EH (cell line): ENCODE measurements around the gene NUP133.
"Not testable (repeated sequence)": the region's sequence is repeated elsewhere in the genome, so short reads cannot be mapped to it uniquely, and the experiment has no call there.

Source experiments
- DNase-seq: peaks from one replicate; pipeline ENCODE4 v3.0.0-alpha.2; 2015; ENCODE audit warnings: low read depth

NUP133 gene

DNA sequence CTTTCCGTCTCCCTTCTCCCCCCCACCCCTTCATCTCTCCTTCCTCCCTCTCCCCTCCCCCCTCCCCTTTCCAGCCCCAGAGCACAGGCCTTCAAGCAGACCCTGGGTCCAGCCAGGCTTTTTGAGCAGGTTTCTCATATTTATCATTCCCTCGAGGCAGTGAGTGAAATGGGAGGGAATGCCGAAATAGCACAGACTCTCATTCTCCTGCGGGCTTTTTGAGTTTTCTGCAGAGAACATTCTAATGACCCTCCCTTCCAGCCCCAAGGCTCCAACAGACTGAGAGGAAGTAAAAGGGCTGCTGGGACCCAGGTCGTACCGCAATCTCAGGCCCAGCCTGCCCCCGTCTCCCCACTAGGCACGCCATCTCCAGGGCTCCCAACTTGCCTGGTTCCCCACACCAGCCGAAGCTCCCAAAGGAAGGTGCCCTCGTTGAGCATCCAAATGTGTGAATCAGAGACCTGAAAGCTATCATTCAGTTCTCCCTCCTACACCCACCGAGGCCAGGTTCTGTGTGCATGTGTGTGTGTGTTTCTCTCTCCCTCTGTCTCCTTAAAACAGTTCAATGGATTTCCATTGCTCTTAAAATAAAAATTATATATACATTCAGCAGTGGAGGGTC, 96.6 kb downstream of the NUP133 start:
- DNase-seq = no peak

DNA sequence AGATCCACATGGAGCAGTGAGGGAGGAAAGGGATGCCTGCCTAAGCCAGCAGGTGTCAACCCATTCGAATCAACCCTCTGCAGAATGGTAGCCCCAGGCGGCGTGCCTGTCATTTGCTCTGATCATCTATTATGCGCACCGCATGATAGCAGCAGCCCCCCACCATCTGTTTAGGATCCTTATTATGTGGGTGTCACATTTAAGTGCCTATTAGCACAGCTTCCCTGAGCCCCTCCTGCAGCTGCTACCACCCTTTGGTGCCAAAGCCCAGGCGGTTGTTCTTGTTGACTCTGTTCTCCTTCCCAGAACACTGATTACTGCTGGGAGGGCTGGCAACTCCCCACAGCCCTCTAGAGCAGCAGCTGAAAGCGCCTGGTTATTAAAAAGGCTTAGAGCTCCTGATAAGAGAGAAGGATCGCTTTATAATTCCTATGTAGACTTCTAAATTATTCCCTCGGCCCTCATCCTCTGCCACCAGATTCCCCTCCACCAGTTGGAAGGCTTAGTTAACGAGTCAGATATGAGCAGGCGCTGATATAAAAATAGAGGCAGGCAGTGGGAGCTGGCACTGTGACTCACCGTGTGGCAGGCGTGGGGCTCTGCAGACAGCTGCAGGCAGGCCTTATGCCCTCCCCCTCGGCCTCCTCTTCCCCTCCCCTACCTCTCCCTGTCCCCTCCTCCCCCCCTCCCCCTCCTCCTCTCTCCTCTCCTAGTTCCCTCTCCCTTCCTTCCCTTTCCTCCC, 97.3 kb downstream of the NUP133 start:
- peak; percentile 85 for DNase-seq

DNA sequence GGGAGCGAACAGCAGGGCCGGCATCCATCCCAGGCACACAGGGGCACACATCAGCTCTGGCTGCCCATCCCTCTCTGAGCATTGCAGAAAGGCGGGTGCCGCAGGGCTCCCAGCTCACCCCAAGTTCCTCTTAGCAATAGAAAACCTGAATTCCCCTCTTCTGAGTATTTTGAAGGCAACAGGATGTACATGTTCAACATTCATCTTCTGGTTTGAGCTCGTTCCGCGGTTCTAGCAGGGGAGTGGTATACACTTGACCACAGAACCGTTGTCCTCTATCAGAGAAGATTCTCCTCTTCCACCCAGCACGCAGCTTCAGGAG, 97.8 kb downstream of the NUP133 start:
- DNase-seq = no peak

DNA sequence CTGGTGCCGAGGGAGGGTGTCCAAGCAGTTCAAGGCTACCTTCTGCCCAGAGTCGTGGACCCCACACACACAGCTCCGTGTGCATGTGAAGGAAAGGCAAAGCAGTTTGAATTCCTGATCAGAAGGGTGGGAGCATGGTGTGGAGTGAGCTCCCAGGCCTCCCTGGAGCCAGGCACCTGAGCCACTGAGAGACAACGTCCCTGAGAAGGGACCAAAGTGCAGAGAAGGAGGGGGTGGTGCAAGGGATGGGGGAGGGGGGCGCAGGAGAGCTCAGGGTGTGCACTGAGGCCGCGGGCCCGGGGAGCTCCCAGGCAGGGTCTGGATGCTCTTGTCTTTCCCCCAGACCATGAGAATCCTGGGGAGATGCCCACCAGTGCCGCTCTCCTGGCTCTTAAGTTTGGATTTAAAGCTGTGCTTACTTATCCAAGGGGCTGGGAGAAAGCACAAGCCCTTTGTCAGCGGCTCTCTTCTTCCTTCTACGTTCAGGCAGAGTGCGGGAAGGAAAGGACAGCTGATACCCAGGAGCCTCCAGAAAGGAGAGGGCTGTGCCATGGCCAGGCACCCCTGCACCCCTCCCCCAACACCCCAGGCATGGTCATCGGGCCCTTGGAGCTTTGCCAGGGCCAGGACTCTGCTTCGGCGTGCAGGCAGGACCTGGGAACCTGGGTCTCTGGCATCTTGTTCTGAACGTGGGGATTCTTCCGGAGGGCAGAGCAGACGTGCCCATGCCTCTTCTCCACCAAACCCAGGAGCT, 98.3 kb downstream of the NUP133 start:
- no peak for DNase-seq

DNA sequence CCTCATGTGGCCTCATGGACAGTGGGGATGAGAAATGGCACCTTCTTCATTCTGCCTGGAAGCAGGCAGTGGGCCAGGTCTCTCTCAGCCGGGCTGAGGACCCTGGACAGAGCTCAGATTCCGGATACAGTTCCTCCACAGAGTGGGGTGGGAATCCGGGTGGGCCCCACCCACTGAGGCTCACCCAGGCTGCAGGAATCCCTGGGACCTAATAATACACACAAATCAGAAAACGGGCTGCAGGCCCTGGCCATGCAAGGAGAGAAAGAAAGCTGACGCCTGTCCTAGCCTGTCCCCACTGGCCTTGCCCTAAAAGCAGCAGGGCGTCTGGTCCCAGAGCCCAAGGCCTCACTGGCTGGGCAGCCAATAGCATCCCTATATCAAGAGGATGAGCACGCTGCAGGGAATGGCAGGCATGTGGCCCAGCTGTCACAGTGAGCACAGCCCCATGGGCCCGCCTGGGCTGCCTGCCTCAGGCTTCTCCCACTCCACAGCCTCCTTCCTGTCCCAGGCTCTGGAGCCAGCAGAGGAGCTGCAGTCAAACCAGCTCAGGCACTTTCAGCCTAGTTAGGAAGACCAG, 99.6 kb downstream of the NUP133 start:
- DNase-seq = peak; percentile 89

DNA sequence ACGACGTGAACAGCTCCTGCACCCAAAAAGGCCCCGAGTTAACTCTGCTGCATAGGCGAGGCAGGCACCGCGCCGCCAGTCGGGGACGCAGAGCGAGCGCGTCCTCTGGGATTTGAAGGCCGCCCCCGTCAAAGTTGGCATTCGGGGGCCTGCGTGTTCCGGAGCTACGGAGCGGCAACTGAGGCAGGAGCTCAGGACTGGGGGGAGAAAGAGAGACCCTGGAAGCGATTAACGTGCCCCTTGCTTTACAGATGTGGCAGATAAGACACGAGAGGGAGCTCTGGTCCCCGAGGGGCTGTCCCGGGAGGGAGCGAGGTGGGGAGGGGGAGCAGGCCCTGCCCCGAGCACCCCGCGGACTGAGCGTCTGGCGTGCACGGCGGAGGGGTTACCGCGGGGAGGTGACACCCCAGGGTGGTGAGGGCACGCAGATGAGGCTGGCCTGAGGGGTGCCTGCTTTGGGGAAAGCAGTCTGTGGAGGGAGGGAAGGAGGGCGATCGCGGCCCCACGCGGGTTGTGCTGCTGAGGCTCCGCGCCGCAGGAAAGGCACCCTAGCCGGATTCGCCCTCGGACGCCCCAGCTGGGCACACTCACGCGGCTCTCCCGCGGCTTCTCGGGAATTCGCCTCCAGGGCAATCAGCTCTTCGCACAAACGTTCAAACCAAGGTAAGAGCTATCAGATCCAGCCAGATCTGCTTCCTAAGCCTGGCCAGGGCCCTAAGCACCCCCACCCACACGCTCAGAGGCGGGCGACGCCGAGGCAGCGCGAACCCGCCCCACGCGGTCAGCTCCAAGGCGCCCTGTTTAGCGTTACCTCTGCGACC, 100.7 kb downstream of the NUP133 start:
- peak; percentile 25 for DNase-seq

DNA sequence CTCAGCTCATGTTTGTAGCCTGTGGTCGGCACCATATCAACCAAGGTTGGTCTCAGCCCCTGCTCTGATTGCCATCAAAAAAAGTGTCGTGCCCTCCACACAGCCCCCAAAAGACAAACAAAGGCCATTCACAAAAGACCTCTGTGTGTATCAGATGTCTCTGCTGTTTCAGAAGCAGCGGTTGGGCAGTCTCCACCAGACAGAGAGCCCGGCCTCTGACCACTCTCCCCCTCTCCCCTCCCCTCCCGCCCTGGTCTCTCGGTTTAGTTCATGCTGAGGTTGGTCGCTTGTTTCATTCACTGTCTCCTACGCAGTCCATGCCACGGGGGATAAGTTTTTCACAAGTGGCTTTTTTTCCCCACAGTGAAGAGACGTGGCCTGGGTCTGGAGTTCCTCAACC, 101.3 kb downstream of the NUP133 start:
- DNase-seq = no peak

DNA sequence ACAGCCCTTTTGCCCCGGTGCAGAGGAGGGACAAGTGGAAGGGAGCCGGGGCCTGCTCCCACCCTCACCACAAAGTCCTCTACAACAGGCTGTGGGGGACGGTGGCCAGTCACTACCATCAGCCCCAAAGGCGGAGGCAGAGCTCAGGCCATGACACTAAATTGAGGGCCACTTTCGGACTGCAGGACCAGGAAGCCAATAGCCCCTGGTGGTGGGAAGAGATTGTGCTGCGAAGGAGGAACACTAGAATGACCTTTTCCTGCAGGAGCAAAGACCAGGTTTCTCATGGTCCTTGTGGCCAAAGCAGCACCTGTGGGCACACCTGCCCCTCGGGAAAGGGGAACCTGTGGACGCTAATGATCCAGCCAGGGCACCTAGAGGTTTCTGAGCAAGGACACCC, 104.6 kb downstream of the NUP133 start:
- DNase-seq = no peak

DNA sequence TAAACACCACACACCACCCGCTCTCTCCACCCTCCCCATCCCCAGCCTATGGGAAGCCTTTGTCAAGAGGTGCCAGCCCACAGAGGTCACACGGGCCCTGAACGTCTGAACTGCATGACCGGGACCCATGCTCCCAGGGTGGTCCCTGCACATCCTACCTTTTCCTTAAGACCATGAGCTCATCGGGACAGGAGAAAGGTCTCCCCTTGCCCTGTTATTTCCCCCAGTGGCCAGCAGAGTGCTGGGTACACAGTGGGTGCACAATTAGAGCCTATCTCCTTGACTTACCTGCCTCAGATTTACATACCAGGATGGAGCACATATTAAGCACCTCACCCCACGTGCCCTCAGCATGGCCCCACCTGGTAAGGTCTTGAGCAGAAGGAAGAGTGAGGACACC, 105.1 kb downstream of the NUP133 start:
- no peak for DNase-seq

DNA sequence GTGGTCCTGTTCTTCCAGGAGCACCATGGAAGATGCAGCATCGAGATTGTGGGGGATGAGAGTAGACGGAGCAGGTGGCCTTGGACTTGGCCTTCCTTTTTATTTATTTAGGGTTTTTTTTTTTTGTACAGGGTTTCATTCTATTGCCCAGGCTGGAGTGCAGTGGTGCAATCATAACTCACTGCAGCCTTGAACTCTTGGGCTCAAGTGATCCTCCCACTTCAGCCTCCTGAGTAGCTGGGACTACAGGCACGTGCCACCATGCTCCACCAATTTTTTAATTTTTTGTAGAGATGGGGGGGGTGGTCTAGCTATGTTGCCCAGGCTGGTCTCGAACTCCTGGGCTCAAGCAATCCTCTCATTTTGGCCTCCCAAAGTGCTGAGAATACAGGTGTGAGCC, 105.8 kb downstream of the NUP133 start:
- DNase-seq = not testable (repeated sequence)

DNA sequence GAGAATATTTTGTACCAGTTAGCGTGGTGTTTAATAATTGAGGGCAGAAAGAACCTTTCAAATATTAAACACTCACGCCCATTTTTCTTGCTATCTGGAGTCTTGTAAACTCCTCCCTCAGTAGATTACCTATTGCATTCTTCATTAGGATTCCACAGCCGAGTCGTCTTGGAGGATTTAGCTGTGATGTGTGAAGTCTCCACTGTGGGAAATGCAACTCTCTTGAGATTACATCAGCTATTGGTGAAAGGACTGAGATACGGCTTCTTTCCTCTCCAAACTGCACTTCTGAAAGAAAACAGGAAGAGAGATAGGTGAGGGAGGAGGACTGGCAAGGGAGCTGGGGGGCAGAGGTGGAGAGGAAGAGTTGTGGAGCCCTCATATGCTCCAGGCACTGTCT, 110.4 kb downstream of the NUP133 start:
- DNase-seq = no peak

DNA sequence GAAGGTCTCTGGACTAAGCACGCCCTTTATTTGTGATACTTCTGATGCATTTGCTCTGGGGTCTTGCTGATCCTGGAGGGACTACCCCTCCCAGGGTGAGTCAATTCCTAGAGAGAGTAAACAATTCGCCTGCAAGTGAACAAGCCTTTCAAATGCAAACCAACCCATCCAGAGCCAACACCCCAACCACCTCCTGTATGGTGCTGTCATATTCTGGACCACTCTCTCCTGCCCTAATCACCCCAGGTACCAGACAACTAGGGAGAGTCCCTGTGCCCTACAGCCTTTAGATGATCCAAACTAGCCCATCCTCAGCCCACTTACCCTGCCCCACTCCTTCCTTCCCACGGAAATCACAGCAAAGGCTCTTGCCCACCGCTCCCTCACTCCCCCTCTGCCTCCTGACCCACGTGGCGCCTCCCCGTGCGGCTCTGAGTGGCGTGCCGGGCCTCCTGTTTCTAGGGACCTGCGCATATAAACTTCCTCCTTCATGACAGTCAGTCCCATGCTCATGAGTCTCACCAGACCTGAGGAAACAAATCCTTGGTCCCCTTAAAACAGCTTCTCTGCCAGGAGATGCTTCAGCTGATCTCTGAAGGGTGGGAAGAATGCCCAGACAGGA, 111.4 kb downstream of the NUP133 start:
- no peak for DNase-seq

DNA sequence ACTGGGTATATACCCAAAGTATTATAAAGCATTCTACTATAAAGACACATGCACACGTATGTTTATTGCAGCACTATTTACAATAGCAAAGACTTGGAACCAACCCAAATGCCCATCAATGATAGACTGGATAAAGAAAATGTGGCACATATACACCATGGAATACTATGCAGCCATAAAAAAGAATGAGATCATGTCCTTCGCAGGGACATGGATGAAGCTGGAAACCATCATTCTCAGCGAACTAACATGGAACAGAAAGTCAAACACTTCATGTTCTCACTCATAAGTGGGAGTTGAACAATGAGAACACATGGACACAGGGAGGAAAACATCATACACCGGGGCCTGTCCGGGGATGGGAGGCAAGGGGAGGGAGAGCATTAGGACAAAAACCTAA, 113.6 kb downstream of the NUP133 start:
- not testable (repeated sequence) for DNase-seq

DNA sequence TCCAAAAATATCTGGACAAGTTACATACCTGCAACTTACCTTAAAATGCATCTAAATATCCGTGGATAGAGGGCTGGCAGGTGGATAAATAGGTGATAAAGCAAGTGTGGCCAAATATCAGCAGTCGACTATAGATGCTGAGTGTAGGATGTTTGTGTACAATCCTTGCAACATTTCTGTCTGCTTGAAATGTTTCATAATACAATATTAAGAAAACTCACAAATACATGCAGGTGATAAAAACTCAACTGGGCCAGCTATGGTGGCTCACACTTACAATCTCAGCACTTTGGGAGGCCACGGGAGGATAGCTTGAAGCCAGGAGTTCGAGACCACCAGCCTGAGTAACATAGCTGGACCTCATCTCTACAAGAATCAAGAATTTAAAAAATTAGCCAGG, 115.2 kb downstream of the NUP133 start:
- no peak for DNase-seq
